ENCODE data around the gene FBXO38.
"Not testable (repeated sequence)": the region's sequence is repeated elsewhere in the genome, so short reads cannot be mapped to it uniquely, and the experiment has no call there.

FBXO38 gene

GRCh38 chr5:148458036-148458888 lies 74.5 kb downstream of the FBXO38 start:
- no peak overlapping the region for H3K4me3 Mint-ChIP-seq
- peak in 1 of 2 donors; percentile 10 for ATAC-seq (replicated peaks)
- no peak overlapping the region for H3K27ac Mint-ChIP-seq
- H3K27me3 Mint-ChIP-seq: peaks cover 24 to 33% of the 10 kb centered on the region in 2 donors
- H3K36me3 Mint-ChIP-seq: no peaks in the 10 kb centered on the region
- no peak for DNase-seq
- H3K9me3 Mint-ChIP-seq: no peaks in the 10 kb centered on the region
- peaks cover 5 to 8% of the 10 kb centered on the region in 2 donors for H3K4me1 Mint-ChIP-seq

- H3K27ac Mint-ChIP-seq: no peak overlapping the region
- H3K4me3 Mint-ChIP-seq: no peak overlapping the region
- ATAC-seq (replicated peaks) (no peak), DNase-seq (no peak)
- H3K9me3 Mint-ChIP-seq: no peaks in the 10 kb centered on the region
- peaks cover 5 to 8% of the 10 kb centered on the region in 2 donors for H3K4me1 Mint-ChIP-seq
- peaks cover 24 to 29% of the 10 kb centered on the region in 2 donors for H3K27me3 Mint-ChIP-seq
- no peaks in the 10 kb centered on the region for H3K36me3 Mint-ChIP-seq
Observed at GRCh38 chr5:148459669-148460068, 75.9 kb downstream of the FBXO38 start.

DNA sequence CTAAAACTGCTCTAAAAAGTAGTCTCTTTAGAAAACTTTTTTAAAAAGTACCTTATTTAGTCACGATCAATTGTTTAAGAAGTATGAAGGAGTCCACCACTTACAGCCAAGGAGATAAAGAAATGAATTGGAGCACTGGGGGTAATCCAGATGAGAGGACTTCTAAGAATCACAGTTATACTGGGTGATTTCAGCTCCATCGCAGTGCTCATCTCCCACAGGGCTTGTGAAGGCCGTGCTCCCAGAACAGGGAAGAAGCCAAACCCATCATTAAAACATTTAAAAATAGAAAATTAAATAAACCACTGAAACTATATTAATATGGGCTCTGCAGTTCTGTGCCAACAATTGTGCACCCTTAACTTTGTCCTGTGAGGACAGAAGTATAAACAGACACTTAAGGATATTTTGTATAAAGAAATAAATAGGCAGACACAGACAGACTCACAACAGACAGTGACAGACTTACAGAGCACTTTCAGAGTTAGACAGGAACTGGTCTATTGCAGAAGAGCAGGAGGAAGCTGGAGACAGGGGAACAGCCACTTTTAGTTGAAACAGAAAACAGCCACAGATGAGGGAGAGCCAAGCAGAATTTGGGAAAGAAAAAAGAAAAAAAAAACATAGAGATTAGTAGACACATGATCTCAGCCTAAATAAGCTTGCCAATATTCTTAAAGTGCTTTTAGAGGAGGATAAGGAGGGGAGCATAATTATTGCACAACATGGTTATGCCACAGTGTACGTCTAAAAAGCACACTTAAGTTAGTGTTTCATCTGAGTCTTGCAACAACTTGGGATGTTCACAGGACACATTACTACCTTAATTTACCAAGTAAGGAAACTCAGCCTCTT lies 81.8 kb downstream of the FBXO38 start:
- H3K9me3 Mint-ChIP-seq: no peaks in the 10 kb centered on the region
- H3K4me3 Mint-ChIP-seq: no peak overlapping the region
- ATAC-seq (replicated peaks) (no peak), DNase-seq (no peak)
- no peak overlapping the region for H3K27ac Mint-ChIP-seq
- no peaks in the 10 kb centered on the region for H3K36me3 Mint-ChIP-seq
- no peaks in the 10 kb centered on the region for H3K4me1 Mint-ChIP-seq
- H3K27me3 Mint-ChIP-seq: peaks cover 0 to 6% of the 10 kb centered on the region in 2 donors

GRCh38 chr5:148466236-148466580 lies 82.5 kb downstream of the FBXO38 start:
- no peaks in the 10 kb centered on the region for H3K9me3 Mint-ChIP-seq

DNA sequence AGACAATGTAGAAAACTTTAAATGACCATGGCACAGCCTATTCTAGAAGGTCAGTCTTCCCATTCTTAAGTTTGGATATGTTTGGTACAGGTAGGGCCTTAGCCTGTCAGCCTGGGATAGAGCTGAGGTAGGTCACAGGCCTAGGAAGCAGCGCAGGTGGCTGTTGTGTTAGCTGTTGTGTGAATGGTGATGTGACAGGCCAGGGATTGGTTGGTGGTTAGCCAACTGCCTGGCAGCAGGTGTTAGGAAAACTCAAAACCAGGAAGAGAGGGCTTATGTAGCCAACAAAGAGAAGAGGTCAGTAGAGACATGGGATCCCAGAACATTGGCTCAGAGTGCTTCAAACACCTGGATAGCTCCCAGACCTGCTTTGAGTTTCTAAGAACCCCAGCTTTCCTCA lies 84.2 kb downstream of the FBXO38 start:
- Mint-ChIP-seq H3K9me3 (no peaks in the 10 kb centered on the region), H3K36me3 (no peaks in the 10 kb centered on the region), H3K4me3 (no peak overlapping the region), H3K4me1 (no peaks in the 10 kb centered on the region), H3K27ac (no peak overlapping the region), H3K27me3 (peaks cover 0 to 4% of the 10 kb centered on the region in 2 donors)
- DNase-seq (no peak), ATAC-seq (replicated peaks) (no peak)

More at GRCh38 chr5:148466236-148466580, 82.5 kb downstream of the FBXO38 start:
- Mint-ChIP-seq H3K27me3 (peaks cover 0 to 6% of the 10 kb centered on the region in 2 donors), H3K4me3 (no peak overlapping the region), H3K27ac (no peak overlapping the region), H3K36me3 (no peaks in the 10 kb centered on the region), H3K4me1 (no peaks in the 10 kb centered on the region)
- DNase-seq (no peak), ATAC-seq (replicated peaks) (no peak)

- DNase-seq: not testable (repeated sequence)
Observed at GRCh38 chr5:148468746-148469145, 85.0 kb downstream of the FBXO38 start.

GRCh38 chr5:148469501-148469935 lies 85.8 kb downstream of the FBXO38 start:
- Mint-ChIP-seq H3K4me1 (no peaks in the 10 kb centered on the region), H3K27ac (no peak overlapping the region), H3K27me3 (peaks cover 0 to 4% of the 10 kb centered on the region in 2 donors), H3K36me3 (no peaks in the 10 kb centered on the region), H3K9me3 (no peaks in the 10 kb centered on the region), H3K4me3 (no peak overlapping the region)
- ATAC-seq (replicated peaks) (no peak), DNase-seq (no peak)

More at GRCh38 chr5:148468746-148469145, 85.0 kb downstream of the FBXO38 start:
- not testable (repeated sequence) for ATAC-seq (replicated peaks); H3K36me3 Mint-ChIP-seq; H3K27me3 Mint-ChIP-seq; H3K27ac Mint-ChIP-seq; H3K4me3 Mint-ChIP-seq; H3K9me3 Mint-ChIP-seq; H3K4me1 Mint-ChIP-seq

GRCh38 chr5:148471379-148471778 lies 87.6 kb downstream of the FBXO38 start:
- ATAC-seq (replicated peaks): no peak
- no peaks in the 10 kb centered on the region for H3K36me3 Mint-ChIP-seq
- no peak overlapping the region for H3K27ac Mint-ChIP-seq
- peaks cover 4 to 10% of the 10 kb centered on the region in 2 donors for H3K27me3 Mint-ChIP-seq
- DNase-seq: no peak
- no peak overlapping the region for H3K4me3 Mint-ChIP-seq
- H3K4me1 Mint-ChIP-seq: no peaks in the 10 kb centered on the region
- no peaks in the 10 kb centered on the region for H3K9me3 Mint-ChIP-seq

- H3K27me3 Mint-ChIP-seq: peaks cover 17 to 24% of the 10 kb centered on the region in 2 donors
- no peaks in the 10 kb centered on the region for H3K9me3 Mint-ChIP-seq
- no peak for DNase-seq
- ATAC-seq (replicated peaks): no peak
- no peak overlapping the region for H3K27ac Mint-ChIP-seq
- H3K4me3 Mint-ChIP-seq: no peak overlapping the region
- no peaks in the 10 kb centered on the region for H3K36me3 Mint-ChIP-seq
- no peaks in the 10 kb centered on the region for H3K4me1 Mint-ChIP-seq
Observed at GRCh38 chr5:148474025-148474511, 90.3 kb downstream of the FBXO38 start.

GRCh38 chr5:148476302-148476701 lies 92.5 kb downstream of the FBXO38 start:
- no peaks in the 10 kb centered on the region for H3K9me3 Mint-ChIP-seq
- DNase-seq (no peak), ATAC-seq (replicated peaks) (no peak)
- H3K4me3 Mint-ChIP-seq: no peak overlapping the region
- H3K4me1 Mint-ChIP-seq: no peaks in the 10 kb centered on the region
- H3K36me3 Mint-ChIP-seq: no peaks in the 10 kb centered on the region
- no peak overlapping the region for H3K27ac Mint-ChIP-seq
- peaks cover 17 to 24% of the 10 kb centered on the region in 2 donors for H3K27me3 Mint-ChIP-seq

DNA sequence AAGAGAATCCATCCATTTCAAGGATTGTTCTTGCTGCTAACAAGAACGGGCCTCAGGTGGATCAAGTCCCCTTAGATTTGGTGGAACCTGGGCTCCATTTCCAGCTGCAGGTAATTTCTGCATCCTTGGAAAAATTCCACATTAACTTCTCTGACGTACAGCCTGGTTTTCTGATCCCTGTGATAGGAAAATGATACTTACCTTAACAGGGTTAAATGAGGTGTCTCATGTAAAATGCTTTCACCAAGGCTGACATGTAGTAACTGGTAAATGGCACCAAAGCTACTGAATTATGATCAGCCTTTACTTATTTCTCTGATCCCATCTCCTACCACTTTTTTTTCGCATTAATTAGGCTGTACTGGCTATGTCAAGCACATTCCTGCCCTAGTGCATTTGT lies 93.7 kb downstream of the FBXO38 start:
- peaks cover 26 to 27% of the 10 kb centered on the region in 2 donors for H3K27me3 Mint-ChIP-seq
- no peak overlapping the region for H3K27ac Mint-ChIP-seq
- H3K4me3 Mint-ChIP-seq: no peak overlapping the region
- ATAC-seq (replicated peaks) (no peak), DNase-seq (no peak)
- peaks cover 2 to 7% of the 10 kb centered on the region in 2 donors for H3K4me1 Mint-ChIP-seq
- H3K9me3 Mint-ChIP-seq: no peaks in the 10 kb centered on the region
- no peaks in the 10 kb centered on the region for H3K36me3 Mint-ChIP-seq

GRCh38 chr5:148482196-148482595 lies 98.4 kb downstream of the FBXO38 start:
- peaks cover 6 to 13% of the 10 kb centered on the region in 2 donors for H3K4me1 Mint-ChIP-seq
- ATAC-seq (replicated peaks) (no peak), DNase-seq (no peak)
- H3K27ac Mint-ChIP-seq: no peak overlapping the region
- no peaks in the 10 kb centered on the region for H3K36me3 Mint-ChIP-seq
- H3K4me3 Mint-ChIP-seq: no peak overlapping the region
- H3K9me3 Mint-ChIP-seq: no peaks in the 10 kb centered on the region
- H3K27me3 Mint-ChIP-seq: peaks cover 25% of the 10 kb centered on the region in 2 donors

DNA sequence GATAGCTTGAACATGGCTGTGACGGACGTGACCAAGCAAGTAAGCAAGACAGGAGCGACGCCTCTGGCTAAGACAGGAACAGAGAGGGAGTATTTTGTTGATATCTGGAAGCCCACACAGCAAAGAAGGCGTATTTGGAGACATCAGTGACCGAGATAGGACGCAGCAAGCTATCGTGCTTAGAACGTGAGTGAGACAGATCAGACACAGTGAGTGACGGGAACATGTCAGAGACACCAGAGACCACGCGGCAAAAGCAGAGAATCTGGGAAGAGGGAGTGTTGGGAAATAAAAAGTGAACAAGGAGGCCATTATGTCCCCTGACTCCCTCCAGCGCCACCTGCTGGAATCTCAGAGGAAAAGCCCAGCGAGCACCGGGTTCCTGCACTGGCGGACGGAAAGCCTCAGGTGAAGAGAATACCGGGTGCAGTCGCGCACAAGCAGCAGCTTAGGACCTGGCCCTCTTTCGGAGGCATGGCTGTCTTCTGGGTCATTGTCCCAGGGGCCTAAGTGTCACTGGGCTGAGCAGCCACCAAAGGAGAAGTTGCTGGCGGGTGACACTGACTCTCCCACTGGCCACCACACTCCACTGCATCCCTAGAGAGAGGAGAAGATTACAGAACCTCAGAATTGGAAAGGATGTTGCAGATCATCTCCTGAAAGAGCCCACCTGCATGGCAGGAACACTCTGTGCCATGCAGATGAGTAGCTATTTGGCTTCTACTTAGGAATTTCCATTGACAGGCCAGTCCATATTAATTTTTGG lies 99.1 kb downstream of the FBXO38 start:
- Mint-ChIP-seq H3K4me3 (no peak overlapping the region), H3K36me3 (no peaks in the 10 kb centered on the region), H3K27me3 (peaks cover 28% of the 10 kb centered on the region in 2 donors), H3K4me1 (peaks cover 6 to 13% of the 10 kb centered on the region in 2 donors), H3K27ac (no peak overlapping the region), H3K9me3 (no peaks in the 10 kb centered on the region)
- peak; percentile 31 for DNase-seq
- peak; percentile 42 to 61 for ATAC-seq (replicated peaks)

DNA sequence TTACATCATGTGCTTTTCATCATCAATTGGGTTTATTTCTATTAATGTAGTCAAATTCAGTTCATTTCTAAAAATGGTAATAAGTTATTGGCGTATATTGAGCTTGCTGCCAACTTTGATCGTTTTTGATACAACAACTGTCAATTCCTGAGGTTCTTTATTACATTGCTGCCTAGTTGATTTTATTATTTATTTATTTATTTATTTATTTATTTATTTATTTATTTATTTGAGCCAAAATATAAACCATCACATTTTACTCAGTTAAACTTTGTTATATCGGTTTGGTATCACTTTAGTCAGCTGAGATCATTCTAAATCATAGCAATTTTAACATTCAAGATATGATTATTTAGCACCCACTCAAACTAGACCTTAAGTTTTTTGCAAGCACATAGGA lies 100.0 kb downstream of the FBXO38 start:
- ATAC-seq (replicated peaks) (no peak), DNase-seq (no peak)
- no peak overlapping the region for H3K27ac Mint-ChIP-seq
- H3K36me3 Mint-ChIP-seq: no peaks in the 10 kb centered on the region
- no peaks in the 10 kb centered on the region for H3K9me3 Mint-ChIP-seq
- H3K27me3 Mint-ChIP-seq: peaks cover 23% of the 10 kb centered on the region in 2 donors
- H3K4me1 Mint-ChIP-seq: peaks cover 6 to 13% of the 10 kb centered on the region in 2 donors
- H3K4me3 Mint-ChIP-seq: no peak overlapping the region

Data from stimulated activated naive B cell treated with anti-CD40 and anti-IgM and Interleukin-4, amounts not matched to agents 10 μg/mL and 1 μg/mL and 100 μg/mL, for 72 hours (primary cell).